NCI-H510A (cell line): Measurements from ENCODE around the gene CHN2.
A peak's percentile ranks its signal among the peaks of the same experiment; 100 is the strongest.
"Not testable (repeated sequence)": the region's sequence is repeated elsewhere in the genome, so short reads cannot be mapped to it uniquely, and the experiment has no call there.

ENCODE experiments used
- DNase-seq: peaks from one replicate; lab custom pipeline; 2025; lab: John Stamatoyannopoulos, UW

CHN2 gene

GRCh38 chr7:29189743-29190201 lies 4.8 kb upstream of the CHN2 start:
- DNase-seq: peak; percentile 89

GRCh38 chr7:29190349-29191045 lies 4.1 kb upstream of the CHN2 start:
- DNase-seq: peak; percentile 25

- no peak for DNase-seq
These were observed 2.3 kb upstream of the CHN2 start for GRCh38 chr7:29192323-29192722.

GRCh38 chr7:29192811-29193210 lies 1.8 kb upstream of the CHN2 start:
- DNase-seq: no peak

- no peak for DNase-seq
These were observed 1.0 kb upstream of the CHN2 start for GRCh38 chr7:29193316-29194205.

- DNase-seq: no peak
These were observed 375 bp upstream of the CHN2 start for GRCh38 chr7:29194206-29194593.

- no peak for DNase-seq
These were observed 1.6 kb downstream of the CHN2 start for GRCh38 chr7:29196191-29196590.

GRCh38 chr7:29196971-29197595 lies 2.5 kb downstream of the CHN2 start:
- no peak for DNase-seq

GRCh38 chr7:29197916-29198315 lies 3.3 kb downstream of the CHN2 start:
- DNase-seq: no peak

- DNase-seq: no peak
These were observed 5.2 kb downstream of the CHN2 start for GRCh38 chr7:29199776-29200175.

GRCh38 chr7:29202651-29203069 lies 8.1 kb downstream of the CHN2 start:
- no peak for DNase-seq

GRCh38 chr7:29204491-29205272 lies 10.1 kb downstream of the CHN2 start:
- no peak for DNase-seq

GRCh38 chr7:29207162-29207801 lies 12.7 kb downstream of the CHN2 start:
- no peak for DNase-seq

- no peak for DNase-seq
These were observed 14.1 kb downstream of the CHN2 start for GRCh38 chr7:29208410-29209250.

- no peak for DNase-seq
These were observed 15.2 kb downstream of the CHN2 start for GRCh38 chr7:29209745-29210144.

GRCh38 chr7:29212736-29213135 lies 18.2 kb downstream of the CHN2 start:
- not testable (repeated sequence) for DNase-seq

GRCh38 chr7:29214056-29214455 lies 19.5 kb downstream of the CHN2 start:
- DNase-seq: no peak

GRCh38 chr7:29214816-29215215 lies 20.2 kb downstream of the CHN2 start:
- DNase-seq: no peak

GRCh38 chr7:29216128-29216527 lies 21.6 kb downstream of the CHN2 start:
- no peak for DNase-seq

GRCh38 chr7:29217113-29217512 lies 22.5 kb downstream of the CHN2 start:
- DNase-seq: no peak

GRCh38 chr7:29224726-29225125 lies 30.2 kb downstream of the CHN2 start:
- DNase-seq: no peak
